Epithelial cell of prostate (primary cell): ENCODE measurements around the gene C2orf76.
A peak's percentile ranks its signal among the peaks of the same experiment; 100 is the strongest.

Experiments used
- DNase-seq: peaks from one replicate; pipeline ENCODE4 v3.0.0-alpha.2; 2011; ENCODE audit warnings: low read depth, low spot score
- H3K27ac ChIP-seq: fragments of 450-650 bp; 2 replicates; pipeline ENCODE4 v1.5.1; 2017; ENCODE audit warnings: mild to moderate bottlenecking

Gene C2orf76

DNA sequence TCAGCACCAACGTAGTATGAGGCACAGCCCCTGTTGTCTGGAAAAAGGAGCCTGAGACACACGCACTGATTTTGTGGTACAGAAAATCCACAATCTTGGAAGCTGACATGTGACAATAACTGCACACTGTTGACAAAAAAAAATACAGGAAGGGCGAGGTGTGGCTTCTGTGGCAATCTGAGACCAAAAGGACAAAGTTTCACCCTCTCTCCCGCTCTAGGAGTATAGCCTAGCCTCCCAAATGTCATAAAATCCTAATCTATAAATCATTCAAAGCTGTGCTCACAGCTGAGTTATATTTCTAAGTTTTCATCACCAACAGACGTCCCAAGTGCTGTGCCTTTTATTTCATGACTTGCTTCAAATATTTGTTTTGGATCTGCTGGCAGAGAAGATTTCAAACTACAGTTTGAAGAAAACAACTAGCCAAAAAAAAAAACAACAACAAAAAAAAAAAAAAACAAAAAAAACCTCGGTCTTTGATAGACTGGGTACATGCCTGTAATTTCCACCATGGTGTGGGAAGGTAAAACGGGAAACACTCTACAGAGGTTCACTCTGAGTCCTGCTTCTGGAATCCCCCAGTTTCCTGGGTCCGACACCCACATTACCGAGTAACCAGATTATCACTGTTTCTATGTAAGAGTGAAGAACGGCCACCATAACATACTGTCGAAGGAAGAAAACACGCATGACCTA lies 61.0 kb downstream of the C2orf76 start:
- no peak overlapping the region for H3K27ac ChIP-seq
- DNase-seq, result no peak

GRCh38 chr2:119304847-119305246 lies 61.8 kb downstream of the C2orf76 start:
- no peak overlapping the region for H3K27ac ChIP-seq
- no peak for DNase-seq

GRCh38 chr2:119301413-119301812 lies 65.2 kb downstream of the C2orf76 start:
- no peak overlapping the region for H3K27ac ChIP-seq
- DNase-seq, result no peak

DNA sequence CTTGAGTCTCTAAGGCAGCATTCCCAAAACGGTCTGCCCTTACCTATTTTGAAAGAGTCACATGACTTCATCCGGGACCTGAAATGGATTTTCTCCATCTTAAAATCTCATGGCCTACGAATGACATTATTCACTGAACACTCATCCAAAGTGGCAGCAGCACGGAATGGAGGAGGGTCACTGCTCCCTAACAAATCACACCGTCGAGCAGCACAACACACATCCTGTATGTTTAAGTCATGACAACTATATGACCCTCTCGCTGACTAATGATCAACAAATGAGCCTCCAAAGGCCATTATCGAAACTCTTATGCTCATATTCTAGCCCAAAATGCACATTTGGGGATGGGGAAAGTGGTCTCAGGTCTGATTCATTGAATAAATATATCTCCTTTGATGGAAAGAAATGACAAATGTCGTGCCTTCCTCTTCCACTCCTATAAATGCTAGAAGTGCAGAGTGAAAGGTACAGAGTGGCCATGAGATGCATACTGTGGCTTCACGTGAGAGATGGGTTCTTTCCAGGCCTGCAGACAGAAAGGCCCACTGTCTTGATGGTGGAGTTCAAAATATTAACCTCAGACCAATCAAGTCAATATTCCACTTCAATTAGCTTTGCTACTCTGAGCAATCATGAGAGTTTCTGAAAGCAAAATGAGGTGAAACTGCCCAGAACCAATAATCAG lies 70.8 kb downstream of the C2orf76 start:
- H3K27ac ChIP-seq, result no peak overlapping the region
- no peak for DNase-seq

GRCh38 chr2:119294671-119295070 lies 72.0 kb downstream of the C2orf76 start:
- DNase-seq, result no peak
- H3K27ac ChIP-seq, result no peak overlapping the region

DNA sequence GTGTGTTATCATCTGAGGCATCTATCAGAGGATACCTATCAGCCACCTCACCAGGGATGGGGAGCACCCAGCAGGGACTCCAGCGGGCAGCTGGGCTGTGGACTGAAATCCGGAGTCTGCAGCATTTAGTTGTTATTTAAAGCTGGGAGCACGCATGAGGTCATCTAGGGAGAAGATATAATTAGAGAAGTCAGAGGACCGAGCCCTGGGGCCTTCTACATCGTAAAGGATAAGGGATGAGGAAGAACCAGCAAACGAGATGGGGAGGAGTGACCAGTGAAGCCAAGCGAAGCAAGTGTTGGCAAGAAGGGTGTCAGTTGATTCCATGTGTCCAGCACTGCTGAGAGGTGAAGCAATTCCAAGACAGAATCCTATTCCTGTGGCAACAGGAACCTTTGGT lies 72.7 kb downstream of the C2orf76 start:
- no peak for DNase-seq
- no peak overlapping the region for H3K27ac ChIP-seq

DNA sequence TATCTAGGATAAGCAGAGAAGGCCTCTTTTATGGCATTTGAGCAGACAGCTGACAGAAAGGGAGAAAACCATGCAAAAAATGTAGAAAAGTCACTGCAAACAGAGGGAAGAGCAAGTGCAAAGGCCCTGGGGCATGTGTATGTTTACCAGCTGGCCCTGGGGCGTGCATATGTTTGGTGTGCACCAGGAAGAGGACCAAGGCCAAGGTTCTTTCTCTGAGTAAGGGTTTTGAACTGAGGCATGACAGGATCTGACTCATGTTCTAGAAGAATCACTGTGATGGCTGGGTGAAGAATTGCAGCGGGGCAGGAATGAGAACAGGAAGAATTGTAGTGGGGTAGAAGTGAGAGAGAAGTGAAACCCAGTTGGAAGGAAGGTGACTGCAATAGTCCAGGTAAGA lies 73.4 kb downstream of the C2orf76 start:
- no peak for DNase-seq

DNA sequence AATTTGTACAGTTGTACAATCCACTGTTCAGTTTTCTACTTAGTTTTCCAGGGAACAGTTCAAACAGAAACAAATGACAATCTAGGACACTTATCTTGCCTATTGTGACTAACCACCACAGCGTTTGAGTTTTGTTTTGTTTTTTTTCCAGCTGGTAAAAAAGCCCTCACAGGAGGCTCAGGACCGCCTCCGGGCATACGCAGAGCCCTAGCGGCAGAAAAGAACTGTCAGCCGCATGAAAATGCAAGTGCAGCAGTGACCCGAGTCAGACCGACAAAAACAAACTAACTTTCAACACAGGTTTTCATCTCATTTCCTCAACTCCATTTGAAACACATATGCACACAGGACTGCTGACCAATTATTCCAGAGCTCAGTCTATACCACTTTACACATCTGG lies 74.4 kb downstream of the C2orf76 start:
- no peak overlapping the region for H3K27ac ChIP-seq
- no peak for DNase-seq

More for the DNA sequence above, 73.4 kb downstream of the C2orf76 start:
- no peak overlapping the region for H3K27ac ChIP-seq

GRCh38 chr2:119291588-119292167 lies 75.0 kb downstream of the C2orf76 start:
- no peak overlapping the region for H3K27ac ChIP-seq
- no peak for DNase-seq

DNA sequence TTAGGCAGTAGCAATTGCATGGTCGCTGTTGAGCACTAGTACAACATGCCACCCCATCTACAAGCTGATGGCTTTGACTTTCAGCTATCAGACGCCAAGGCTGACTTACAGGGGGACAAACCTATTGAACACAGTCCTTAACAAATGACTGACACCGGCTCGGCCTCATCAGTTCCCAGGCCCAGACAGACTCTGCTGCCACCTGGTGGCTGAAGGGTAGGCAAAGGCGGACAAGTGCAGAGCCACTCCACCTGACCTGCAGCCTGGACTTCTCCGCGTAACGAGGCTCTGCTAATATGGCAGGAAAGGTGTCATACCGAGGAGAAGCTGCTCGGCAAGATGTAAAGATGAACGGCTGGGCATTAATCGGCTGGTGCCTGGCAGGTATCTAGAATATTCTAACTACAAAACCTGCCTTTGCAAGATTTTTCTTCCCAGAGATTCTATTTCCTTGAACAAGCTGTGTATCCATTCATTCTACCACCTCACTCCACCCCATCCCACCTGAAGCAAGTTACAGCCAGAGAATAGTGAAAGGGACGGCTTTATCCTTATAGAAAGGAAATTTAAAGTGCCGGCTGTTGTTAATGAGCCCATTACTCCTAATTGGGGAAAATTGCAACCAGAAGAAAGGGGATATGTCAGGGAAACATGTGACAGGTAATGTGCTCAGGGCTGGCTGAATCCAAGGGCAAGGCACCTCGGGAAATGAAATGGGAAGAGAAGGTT lies 75.6 kb downstream of the C2orf76 start:
- H3K27ac ChIP-seq, result no peak overlapping the region
- no peak for DNase-seq

DNA sequence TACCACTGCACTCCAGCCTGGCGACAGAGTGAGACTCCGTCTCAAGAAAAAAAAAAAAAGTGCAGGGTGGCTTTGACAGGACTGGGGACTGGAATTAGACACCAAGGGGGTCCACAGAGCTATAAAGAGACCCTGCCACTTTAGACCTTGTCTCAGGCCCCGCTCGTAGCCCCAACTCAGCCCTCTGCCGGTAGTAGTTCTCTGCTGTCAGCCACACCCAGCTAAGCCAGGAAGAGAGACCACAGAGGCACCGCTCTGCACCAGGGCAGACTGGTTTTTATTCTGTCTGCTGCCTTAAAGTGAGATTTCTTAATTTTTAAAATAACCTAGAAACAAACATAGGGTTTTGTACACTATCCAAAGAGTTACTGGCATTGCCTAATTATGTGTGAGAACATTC lies 77.0 kb downstream of the C2orf76 start:
- DNase-seq, result no peak
- no peak overlapping the region for H3K27ac ChIP-seq

- DNase-seq, result no peak
- H3K27ac ChIP-seq, result no peak overlapping the region
Measured at GRCh38 chr2:119289093-119289492, 77.5 kb downstream of the C2orf76 start.

DNA sequence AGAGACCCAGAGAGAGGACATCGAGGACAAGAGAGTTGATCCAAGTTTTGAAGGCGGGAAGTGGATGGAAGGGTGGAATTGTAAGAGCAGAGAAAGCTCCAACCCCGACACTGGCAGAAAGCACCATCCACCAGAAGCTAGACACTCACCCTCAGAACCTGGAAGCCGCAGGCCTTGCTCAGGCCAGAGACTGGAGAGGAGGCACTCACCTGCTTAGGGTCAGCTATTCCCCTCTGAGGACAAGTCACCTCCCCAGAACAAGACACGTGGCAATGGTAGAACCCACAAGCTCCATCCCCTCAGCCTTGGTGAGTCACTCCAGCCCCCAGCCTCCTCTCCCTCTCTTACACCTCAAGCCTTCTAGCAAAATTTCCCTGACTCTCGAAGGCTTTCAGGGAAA lies 78.1 kb downstream of the C2orf76 start:
- no peak overlapping the region for H3K27ac ChIP-seq

GRCh38 chr2:119286661-119287060 lies 80.0 kb downstream of the C2orf76 start:
- DNase-seq, result no peak

More for the DNA sequence above, 78.1 kb downstream of the C2orf76 start:
- no peak for DNase-seq

DNA sequence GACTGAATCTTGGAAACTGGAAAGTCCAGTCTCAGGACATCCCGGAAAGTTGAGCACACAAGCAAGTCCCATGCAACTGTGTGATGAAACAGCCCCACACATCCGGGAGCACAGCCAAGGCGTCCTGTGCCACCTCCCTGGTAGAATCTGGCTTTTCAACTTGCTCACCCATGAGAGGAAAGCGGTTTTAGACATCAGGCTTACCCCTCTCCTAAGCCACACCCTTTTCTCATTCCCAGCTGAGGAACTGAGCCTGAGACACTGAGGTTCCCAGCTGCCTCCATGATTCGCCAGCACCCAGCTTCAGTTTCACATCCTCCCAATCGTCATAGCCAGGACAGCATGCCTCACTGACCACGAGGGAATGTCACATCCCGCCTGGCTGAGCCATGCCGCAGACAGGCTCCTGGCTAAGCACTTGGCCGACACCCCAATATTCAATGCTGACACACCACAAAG lies 82.7 kb downstream of the C2orf76 start:
- H3K27ac ChIP-seq, result peak overlapping the region; percentile 90
- DNase-seq, result peak; percentile 88

More at GRCh38 chr2:119286661-119287060, 80.0 kb downstream of the C2orf76 start:
- H3K27ac ChIP-seq, result no peak overlapping the region

DNA sequence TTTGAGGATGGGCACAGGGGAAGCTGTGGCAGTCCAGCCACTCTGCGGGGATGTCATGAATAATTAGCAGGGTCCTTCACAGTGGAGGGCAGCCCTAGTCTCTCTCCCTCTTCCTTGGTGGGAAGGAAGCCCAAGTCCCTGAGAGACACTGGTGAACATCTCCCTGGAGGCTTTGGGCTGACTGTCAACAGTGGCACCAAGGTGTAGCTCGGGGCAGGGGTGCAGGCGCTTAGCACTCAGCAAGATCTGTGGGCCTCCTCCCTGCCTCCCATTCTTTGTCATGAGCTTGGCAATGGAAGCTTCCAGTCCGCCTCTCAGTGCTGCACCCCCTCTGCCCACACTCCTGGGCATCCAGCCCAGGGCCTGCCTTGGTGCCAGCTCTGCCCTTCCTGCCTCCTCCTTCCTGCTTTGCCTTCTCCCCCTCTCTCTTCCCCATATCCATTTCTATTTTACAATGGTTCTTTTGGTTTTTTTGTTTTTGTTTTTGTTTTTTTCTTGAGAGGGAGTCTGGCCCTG lies 83.6 kb downstream of the C2orf76 start:
- DNase-seq, result peak; percentile 14
- H3K27ac ChIP-seq, result peak overlapping the region; percentile 90

GRCh38 chr2:119282146-119282995 lies 84.3 kb downstream of the C2orf76 start:
- DNase-seq, result no peak
- no peak overlapping the region for H3K27ac ChIP-seq

DNA sequence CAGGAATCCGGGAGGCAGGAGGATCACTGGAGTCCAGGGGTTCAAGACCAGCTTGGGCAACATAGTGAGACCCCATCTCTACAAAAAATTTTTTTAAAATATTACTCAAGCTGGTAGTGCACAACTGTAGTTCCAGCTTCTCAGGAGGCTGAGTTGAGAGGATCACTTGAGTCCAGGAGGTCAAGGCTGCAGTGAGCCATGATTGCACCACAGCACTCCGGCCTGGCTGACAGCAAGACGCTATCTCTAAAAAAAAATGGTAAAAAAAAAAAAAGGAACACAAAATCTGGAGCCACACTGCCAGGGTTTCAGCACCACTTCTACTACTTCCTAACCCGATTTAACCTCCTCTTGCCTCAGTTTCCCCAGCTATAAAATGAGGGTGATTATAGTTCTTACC lies 86.0 kb downstream of the C2orf76 start:
- no peak for DNase-seq
- H3K27ac ChIP-seq, result no peak overlapping the region

- DNase-seq, result no peak
- H3K27ac ChIP-seq, result no peak overlapping the region
Measured at GRCh38 chr2:119279666-119280065, 87.0 kb downstream of the C2orf76 start.

- DNase-seq, result no peak
- H3K27ac ChIP-seq, result no peak overlapping the region
Measured at GRCh38 chr2:119278946-119279345, 87.7 kb downstream of the C2orf76 start.
